Measurements from ENCODE around the gene TM9SF1. TPM values are rescaled to one million over a fixed set of nuclear protein-coding genes. Genes with fewer than 3 reads are reported as not detected.

The TM9SF1 gene
- total RNA-seq, 3 donors from 2014 or later, result 52.3 to 75.7 (median 71.1) TPM

DNA sequence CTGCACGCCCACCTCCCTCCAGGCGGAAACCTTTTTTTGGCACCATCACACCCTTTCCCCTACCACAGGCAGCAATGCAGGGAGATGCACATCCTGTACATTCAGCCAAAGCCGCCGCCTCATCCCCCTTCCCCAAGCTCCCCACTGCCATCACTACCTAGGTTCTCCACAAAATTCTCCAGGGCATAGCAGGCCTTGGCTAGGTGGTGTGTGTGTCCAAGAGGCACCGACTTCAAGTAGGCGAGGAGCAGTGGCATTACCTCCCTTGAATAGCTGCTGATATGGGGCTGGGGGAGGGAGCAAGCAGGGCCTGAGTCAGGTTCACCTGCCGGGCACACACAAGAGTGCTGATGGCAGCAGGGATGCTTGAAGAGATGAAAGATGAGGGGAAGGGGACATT, 10.2 kb downstream of the TM9SF1 start:
- TF ChIP-seq, protein P1, sequence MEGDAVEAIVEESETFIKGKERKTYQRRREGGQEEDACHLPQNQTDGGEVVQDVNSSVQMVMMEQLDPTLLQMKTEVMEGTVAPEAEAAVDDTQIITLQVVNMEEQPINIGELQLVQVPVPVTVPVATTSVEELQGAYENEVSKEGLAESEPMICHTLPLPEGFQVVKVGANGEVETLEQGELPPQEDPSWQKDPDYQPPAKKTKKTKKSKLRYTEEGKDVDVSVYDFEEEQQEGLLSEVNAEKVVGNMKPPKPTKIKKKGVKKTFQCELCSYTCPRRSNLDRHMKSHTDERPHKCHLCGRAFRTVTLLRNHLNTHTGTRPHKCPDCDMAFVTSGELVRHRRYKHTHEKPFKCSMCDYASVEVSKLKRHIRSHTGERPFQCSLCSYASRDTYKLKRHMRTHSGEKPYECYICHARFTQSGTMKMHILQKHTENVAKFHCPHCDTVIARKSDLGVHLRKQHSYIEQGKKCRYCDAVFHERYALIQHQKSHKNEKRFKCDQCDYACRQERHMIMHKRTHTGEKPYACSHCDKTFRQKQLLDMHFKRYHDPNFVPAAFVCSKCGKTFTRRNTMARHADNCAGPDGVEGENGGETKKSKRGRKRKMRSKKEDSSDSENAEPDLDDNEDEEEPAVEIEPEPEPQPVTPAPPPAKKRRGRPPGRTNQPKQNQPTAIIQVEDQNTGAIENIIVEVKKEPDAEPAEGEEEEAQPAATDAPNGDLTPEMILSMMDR (IDR thresholded peaks at IDR 0.05), result no peak
- TF ChIP-seq POLR2AphosphoS5 (IDR thresholded peaks at IDR 0.05) (no peak), POLR2A (IDR thresholded peaks at IDR 0.05) (no peak)
- Histone ChIP-seq H3K36me3 (peaks cover 5% of the 10 kb centered on the region), H3K4me1 (peaks cover 0 to 8% of the 10 kb centered on the region in 2 donors), H3K27me3 (no peaks in the 10 kb centered on the region), H3K27ac (no peak overlapping the region), H3K9me3 (no peaks in the 10 kb centered on the region), H3K4me3 (no peak overlapping the region)
- DNase-seq (ENCODE audit: low spot score in 2 of 2), result no peak
- intact Hi-C loops (cut with DNase I; ENCODE audit: low total_unique reads), result no loop called here

DNA sequence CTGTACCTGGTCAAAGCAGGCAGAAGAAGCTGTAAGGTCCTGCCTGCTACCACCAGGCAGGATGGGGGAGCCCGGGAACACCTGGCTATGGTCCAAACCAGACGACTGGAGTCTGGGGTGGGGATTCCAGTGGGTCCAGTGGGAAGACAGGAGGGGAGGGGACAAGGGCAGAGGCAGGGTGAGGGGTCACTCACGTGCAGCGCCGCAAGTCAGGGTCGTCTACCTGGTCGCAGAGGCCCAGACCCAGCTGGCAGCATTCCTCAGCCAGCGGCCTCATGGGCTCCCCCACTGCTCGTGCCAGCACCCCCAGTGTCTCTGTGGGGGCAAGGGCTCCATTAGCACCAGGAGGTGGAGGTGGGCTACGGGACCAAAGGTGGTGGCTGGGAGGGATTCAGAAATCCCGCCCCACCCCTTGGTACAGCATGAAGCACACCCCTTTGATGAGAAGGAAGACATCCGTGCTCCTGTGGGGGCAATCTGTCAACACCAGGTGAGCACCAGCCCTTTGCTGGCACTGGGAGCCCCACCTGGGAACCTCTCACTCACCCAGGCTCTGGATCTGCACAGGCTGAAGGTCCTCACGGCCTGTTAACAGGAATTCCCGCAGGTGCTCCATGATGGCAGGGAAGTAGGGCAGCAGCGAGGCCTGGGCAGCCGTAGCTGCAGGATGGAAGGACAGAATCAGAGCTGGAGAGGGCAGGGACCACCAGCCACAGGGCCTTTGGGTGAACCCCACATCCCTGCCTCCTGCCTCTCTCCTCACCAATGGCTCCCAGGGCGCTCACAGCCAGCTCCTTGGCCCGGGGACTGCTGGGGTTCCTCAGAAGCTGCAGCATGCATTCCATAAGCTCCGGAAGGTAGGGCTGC, 10.9 kb downstream of the TM9SF1 start:
- no peak overlapping the region for H3K4me3 ChIP-seq
- intact Hi-C loops (cut with DNase I; ENCODE audit: low total_unique reads), result no loop called here
- H3K36me3 ChIP-seq, result peaks cover 5% of the 10 kb centered on the region
- H3K4me1 ChIP-seq, result peaks cover 0 to 8% of the 10 kb centered on the region in 2 donors
- no peak for TF ChIP-seq POLR2AphosphoS5 (IDR thresholded peaks at IDR 0.05)
- TF ChIP-seq POLR2A (IDR thresholded peaks at IDR 0.05), result no peak
- TF ChIP-seq, protein P1 (IDR thresholded peaks at IDR 0.05), result no peak
- no peaks in the 10 kb centered on the region for H3K27me3 ChIP-seq
- no peaks in the 10 kb centered on the region for H3K9me3 ChIP-seq
- no peak overlapping the region for H3K27ac ChIP-seq
- DNase-seq (ENCODE audit: low spot score in 2 of 2), result no peak

- no peak for DNase-seq (ENCODE audit: low spot score in 2 of 2)
- intact Hi-C loops (cut with DNase I; ENCODE audit: low total_unique reads), result no loop called here
Observed at GRCh38 chr14:24183014-24183481, 12.2 kb downstream of the TM9SF1 start.

DNA sequence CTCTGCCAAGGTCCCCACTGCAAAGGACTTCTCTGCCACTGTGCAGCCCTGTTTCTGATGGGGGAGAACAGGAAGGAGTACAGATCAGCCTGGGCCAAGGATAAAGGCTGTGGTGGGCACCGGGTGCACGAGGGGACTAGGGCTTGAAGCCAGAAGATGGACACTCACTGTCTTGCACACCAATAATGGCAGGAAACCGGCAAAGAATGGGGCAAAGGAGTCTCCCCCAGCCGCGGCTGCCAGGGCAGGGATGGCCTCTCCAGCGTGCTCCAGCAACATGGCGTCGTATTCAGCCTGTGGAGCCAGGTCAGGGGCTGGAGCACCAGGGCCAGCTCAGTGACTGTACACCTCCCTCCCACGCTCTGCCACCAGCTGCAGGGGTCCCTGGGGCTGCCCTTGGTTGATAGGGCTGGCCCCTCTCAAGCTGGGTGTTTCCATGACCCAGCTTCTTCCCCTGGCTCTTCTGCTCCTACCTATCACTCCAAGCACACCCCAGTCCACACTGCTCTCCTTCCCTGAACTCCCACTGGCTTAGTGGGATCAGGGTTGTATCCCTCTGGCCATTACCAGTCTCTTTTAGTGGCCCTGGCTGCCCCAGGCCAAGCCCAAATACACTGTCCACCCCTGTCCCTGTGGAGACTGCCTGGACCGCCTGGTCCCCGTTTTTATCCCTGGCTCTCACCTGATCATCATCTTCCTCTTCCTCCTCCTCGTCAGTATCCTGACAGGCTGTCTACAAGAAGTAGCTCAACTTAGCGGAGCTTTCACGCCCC, 12.9 kb downstream of the TM9SF1 start:
- no peak overlapping the region for H3K4me3 ChIP-seq
- no peaks in the 10 kb centered on the region for H3K9me3 ChIP-seq
- H3K4me1 ChIP-seq, result peaks cover 0 to under 1% of the 10 kb centered on the region in 2 donors
- peak overlapping the region in 1 of 2 donors; percentile 7 for H3K27ac ChIP-seq
- intact Hi-C loops (cut with DNase I; ENCODE audit: low total_unique reads), result no loop called here
- peaks cover 5% of the 10 kb centered on the region for H3K36me3 ChIP-seq
- H3K27me3 ChIP-seq, result no peaks in the 10 kb centered on the region
- TF ChIP-seq, protein P1 (IDR thresholded peaks at IDR 0.05), result no peak
- no peak for TF ChIP-seq POLR2A (IDR thresholded peaks at IDR 0.05)
- no peak for TF ChIP-seq POLR2AphosphoS5 (IDR thresholded peaks at IDR 0.05)
- no peak for DNase-seq (ENCODE audit: low spot score in 2 of 2)

More at GRCh38 chr14:24183014-24183481, 12.2 kb downstream of the TM9SF1 start:
- Histone ChIP-seq H3K36me3 (peaks cover 5% of the 10 kb centered on the region), H3K9me3 (no peaks in the 10 kb centered on the region), H3K4me1 (peaks cover 0 to 8% of the 10 kb centered on the region in 2 donors), H3K4me3 (no peak overlapping the region), H3K27me3 (no peaks in the 10 kb centered on the region), H3K27ac (no peak overlapping the region)
- TF ChIP-seq, protein P1 (IDR thresholded peaks at IDR 0.05), result no peak
- TF ChIP-seq POLR2A (IDR thresholded peaks at IDR 0.05) (no peak), POLR2AphosphoS5 (IDR thresholded peaks at IDR 0.05) (no peak)

Measured in breast epithelium (tissue), 4 donors.